Neuronal stem cell (in vitro differentiated cells): ENCODE data around the gene VSIG10L2.

Experiments used
- DNase-seq: peaks from one replicate; pipeline ENCODE4 v3.0.0-alpha.2; 2013; ENCODE audit warnings: low spot score
- H2AFZ ChIP-seq: one replicate; pipeline ENCODE4 v1.6.1; 2013; ENCODE audit warnings: mild to moderate bottlenecking, low read length, inconsistent platforms
- H2AK5ac ChIP-seq: 2 replicates; pipeline ENCODE4 v1.6.1; 2013; ENCODE audit warnings: low read depth, mild to moderate bottlenecking, inconsistent platforms, low read length, moderate library complexity, mixed read lengths
- H2BK120ac ChIP-seq: 2 replicates; pipeline ENCODE4 v1.6.1; 2013; ENCODE audit warnings: low read depth, mild to moderate bottlenecking, inconsistent platforms, low read length, moderate library complexity, mixed read lengths
- H2BK12ac ChIP-seq: one replicate; pipeline ENCODE4 v1.6.1; 2013; ENCODE audit warnings: low read length, inconsistent platforms
- H2BK15ac ChIP-seq: 2 replicates; pipeline ENCODE4 v1.6.1; 2013; ENCODE audit warnings: mild to moderate bottlenecking, low read length, inconsistent platforms, mixed read lengths
- H2BK5ac ChIP-seq: one replicate; pipeline ENCODE4 v1.6.1; 2013; ENCODE audit warnings: inconsistent platforms, mild to moderate bottlenecking, low read length, moderate library complexity
- H3K14ac ChIP-seq: one replicate; pipeline ENCODE4 v1.6.1; 2013; ENCODE audit warnings: low read length, inconsistent platforms
- H3K18ac ChIP-seq: 2 replicates; pipeline ENCODE4 v1.6.1; 2013; ENCODE audit warnings: low read length, inconsistent platforms
- H3K23ac ChIP-seq: 2 replicates; pipeline ENCODE4 v1.6.1; 2013; ENCODE audit warnings: low read depth, mild to moderate bottlenecking, mixed read lengths, low read length, inconsistent platforms; ENCODE audit not compliant: poor library complexity
- H3K27ac ChIP-seq: replicated peaks from 3 replicates; pipeline ENCODE4 v1.5.1; 2013; ENCODE audit warnings: low read length, inconsistent platforms
- H3K27me3 ChIP-seq, 3 experiments: 2 replicates each; pipeline ENCODE4 v1.6.1; 2013; ENCODE audit warnings: low read length in 3 of 3, mild to moderate bottlenecking in 2 of 3, inconsistent platforms in 1 of 3, low read depth in 1 of 3, mixed read lengths in 1 of 3, moderate library complexity in 1 of 3; ENCODE audit not compliant: control insufficient read depth in 3 of 3, insufficient read depth in 3 of 3
- H3K36me3 ChIP-seq, 2 donors: replicated peaks in 1 of 2; 2 replicates each; pipeline ENCODE4 v1.6.1; 2013; ENCODE audit warnings: low read length in 2 of 2; ENCODE audit not compliant: control insufficient read depth in 2 of 2, insufficient read depth in 2 of 2
- H3K4ac ChIP-seq: 2 replicates; pipeline ENCODE4 v1.6.1; 2013; ENCODE audit warnings: inconsistent platforms, mild to moderate bottlenecking, low read length, moderate library complexity
- H3K4me1 ChIP-seq, 2 donors: 1 replicate in 1 of 2; 2 replicates in 1 of 2; pipeline ENCODE4 v1.6.1; 2013; ENCODE audit warnings: low read length in 2 of 2, low read depth in 1 of 2; ENCODE audit not compliant: control insufficient read depth in 2 of 2, insufficient read depth in 1 of 2
- H3K4me2 ChIP-seq: one replicate; pipeline ENCODE4 v1.6.1; 2013; ENCODE audit warnings: mild to moderate bottlenecking, low read length, inconsistent platforms; ENCODE audit not compliant: insufficient read depth, poor library complexity, severe bottlenecking
- H3K4me3 ChIP-seq, 2 donors: 2 replicates each; pipeline ENCODE4 v1.5.1; 2013; ENCODE audit warnings: low read length in 2 of 2, mild to moderate bottlenecking in 2 of 2, inconsistent platforms in 1 of 2, moderate library complexity in 1 of 2
- H3K79me1 ChIP-seq: one replicate; pipeline ENCODE4 v1.6.1; 2013; ENCODE audit warnings: low read depth, mild to moderate bottlenecking, inconsistent platforms, low read length, moderate library complexity
- H3K9ac ChIP-seq: one replicate; pipeline ENCODE4 v1.6.1; 2013; ENCODE audit warnings: mild to moderate bottlenecking, low read depth, low read length, inconsistent platforms; ENCODE audit not compliant: poor library complexity
- H3K9me3 ChIP-seq, 2 donors: replicated peaks in 1 of 2; 2 replicates each; pipeline versions ENCODE3 to v1.6.1; 2013; ENCODE audit warnings: low read length in 2 of 2, mild to moderate bottlenecking in 2 of 2, inconsistent platforms in 1 of 2, low read depth in 1 of 2, mixed read lengths in 1 of 2, moderate library complexity in 1 of 2; ENCODE audit not compliant: control insufficient read depth in 2 of 2, insufficient read depth in 1 of 2
- H4K8ac ChIP-seq: one replicate; pipeline ENCODE4 v1.6.1; 2013; ENCODE audit warnings: low read depth, mild to moderate bottlenecking, inconsistent platforms, low read length, moderate library complexity
- H4K91ac ChIP-seq: one replicate; pipeline ENCODE4 v1.6.1; 2013; ENCODE audit warnings: low read length, low read depth, mild to moderate bottlenecking, inconsistent platforms; ENCODE audit not compliant: poor library complexity
- WGBS, 2 donors: extraction: QIAGEN DNeasy Blood & Tissue Kit; methylation state at CpG; one replicate each; pipeline ENCODE4 v1.1.7; 2013; ENCODE audit warnings: missing lambda C conversion rate in 2 of 2, mixed read lengths in 1 of 2; ENCODE audit not compliant: insufficient read length in 2 of 2, insufficient replicate concordance in 1 of 2; ENCODE audit errors: extremely low coverage in 2 of 2; 5-methylcytosine and 5-hydroxymethylcytosine counted together

VSIG10L2 gene

GRCh38 chr11:125975634-125976033, 29.8 kb downstream of the VSIG10L2 start:
- no peak overlapping the region for H2AK5ac ChIP-seq
- H3K27ac ChIP-seq = no peak overlapping the region
- H3K79me1 ChIP-seq = no peaks in the 10 kb centered on the region
- H4K91ac ChIP-seq = no peak overlapping the region
- H3K9me3 ChIP-seq = no peaks in the 10 kb centered on the region
- H3K14ac ChIP-seq = no peak overlapping the region
- no peak overlapping the region for H3K23ac ChIP-seq
- H3K36me3 ChIP-seq = peaks cover 3 to 14% of the 10 kb centered on the region in 2 donors
- H3K4me1 ChIP-seq = peaks cover 0 to 28% of the 10 kb centered on the region in 2 donors
- no peak overlapping the region for H2BK15ac ChIP-seq
- no peak overlapping the region for H4K8ac ChIP-seq
- no peak overlapping the region for H3K4me3 ChIP-seq
- no peak overlapping the region for H3K4ac ChIP-seq
- no peak overlapping the region for H2BK12ac ChIP-seq
- H3K4me2 ChIP-seq = no peak overlapping the region
- no peak overlapping the region for H2BK120ac ChIP-seq
- no peak for DNase-seq
- H3K27me3 ChIP-seq = no peaks in the 10 kb centered on the region
- H2BK5ac ChIP-seq = no peak overlapping the region
- H3K18ac ChIP-seq = no peak overlapping the region
- no CpG with 5 or more reads among the region's 6 CpGs for WGBS, 2 donors
- H2AFZ ChIP-seq = no peak overlapping the region
- no peak overlapping the region for H3K9ac ChIP-seq

- H2BK5ac ChIP-seq = no peak overlapping the region
- H3K4me2 ChIP-seq = no peak overlapping the region
- no peaks in the 10 kb centered on the region for H3K79me1 ChIP-seq
- H3K9ac ChIP-seq = no peak overlapping the region
- no peak overlapping the region for H2AK5ac ChIP-seq
- H4K91ac ChIP-seq = no peak overlapping the region
- H3K27ac ChIP-seq = no peak overlapping the region
- no peak overlapping the region for H3K4me3 ChIP-seq
- no peak overlapping the region for H4K8ac ChIP-seq
- no peak overlapping the region for H2BK120ac ChIP-seq
- peaks cover 3 to 17% of the 10 kb centered on the region in 2 donors for H3K36me3 ChIP-seq
- no peak overlapping the region for H2AFZ ChIP-seq
- H2BK15ac ChIP-seq = no peak overlapping the region
- H3K9me3 ChIP-seq = no peaks in the 10 kb centered on the region
- DNase-seq = no peak
- no peak overlapping the region for H3K23ac ChIP-seq
- no peak overlapping the region for H3K4ac ChIP-seq
- peaks cover 5 to 28% of the 10 kb centered on the region in 2 donors for H3K4me1 ChIP-seq
- H3K18ac ChIP-seq = no peak overlapping the region
- no peaks in the 10 kb centered on the region for H3K27me3 ChIP-seq
- H2BK12ac ChIP-seq = no peak overlapping the region
- H3K14ac ChIP-seq = no peak overlapping the region
These were observed 30.3 kb downstream of the VSIG10L2 start for GRCh38 chr11:125976156-125976555.

GRCh38 chr11:125977333-125977732, 31.5 kb downstream of the VSIG10L2 start:
- H4K91ac ChIP-seq = no peak overlapping the region
- H3K36me3 ChIP-seq = peaks cover 5 to 16% of the 10 kb centered on the region in 2 donors
- H3K79me1 ChIP-seq = no peaks in the 10 kb centered on the region
- H3K27ac ChIP-seq = no peak overlapping the region
- H3K4me1 ChIP-seq = peaks cover 6 to 28% of the 10 kb centered on the region in 2 donors
- no peak for DNase-seq
- H2BK120ac ChIP-seq = no peak overlapping the region
- no peak overlapping the region for H3K18ac ChIP-seq
- no peak overlapping the region for H3K4ac ChIP-seq
- no peak overlapping the region for H2BK5ac ChIP-seq
- no peak overlapping the region for H3K4me3 ChIP-seq
- H2AFZ ChIP-seq = no peak overlapping the region
- no peak overlapping the region for H2BK12ac ChIP-seq
- WGBS, 2 donors = no CpG with 5 or more reads among the region's 3 CpGs
- H3K27me3 ChIP-seq = no peaks in the 10 kb centered on the region
- no peak overlapping the region for H2BK15ac ChIP-seq
- no peak overlapping the region for H3K23ac ChIP-seq
- H3K9ac ChIP-seq = no peak overlapping the region
- H3K9me3 ChIP-seq = no peaks in the 10 kb centered on the region
- no peak overlapping the region for H3K14ac ChIP-seq
- no peak overlapping the region for H4K8ac ChIP-seq
- H3K4me2 ChIP-seq = no peak overlapping the region
- no peak overlapping the region for H2AK5ac ChIP-seq

GRCh38 chr11:125978181-125978716, 32.4 kb downstream of the VSIG10L2 start:
- no peak for DNase-seq
- Histone ChIP-seq H3K4me3 (no peak overlapping the region), H3K9ac (no peak overlapping the region), H3K27ac (no peak overlapping the region), H3K4me1 (peaks cover 6 to 28% of the 10 kb centered on the region in 2 donors), H2BK120ac (no peak overlapping the region), H3K27me3 (no peaks in the 10 kb centered on the region), H3K23ac (no peak overlapping the region), H3K14ac (no peak overlapping the region), H3K18ac (no peak overlapping the region), H4K91ac (no peak overlapping the region), H4K8ac (no peak overlapping the region), H2BK12ac (no peak overlapping the region), H2BK15ac (no peak overlapping the region), H2BK5ac (no peak overlapping the region), H3K4ac (no peak overlapping the region), H3K9me3 (no peaks in the 10 kb centered on the region), H3K4me2 (no peak overlapping the region), H2AK5ac (no peak overlapping the region), H3K36me3 (peaks cover 13 to 18% of the 10 kb centered on the region in 2 donors), H3K79me1 (no peaks in the 10 kb centered on the region), H2AFZ (no peak overlapping the region)
- no CpG with 5 or more reads among the region's 6 CpGs for WGBS, 2 donors
